ENCODE measurements around the gene USP30. TPM values are rescaled to one million over a fixed set of nuclear protein-coding genes. Genes with fewer than 3 reads are reported as not detected.

USP30 gene
- total and polyA plus RNA-seq, 12 donors, result 9.3 to 36.1 (median 23.8) TPM

GRCh38 chr12:109064143-109064542, 11.8 kb downstream of the USP30 start:
- peaks cover 0 to 32% of the 10 kb centered on the region in 2 donors for H3K36me3 ChIP-seq (replicated peaks in 1 of 2)
- 89 to 97% (median 96%) methylated on average over 2 to 3 of the region's 3 CpGs for whole genome bisulfite sequencing, 4 donors
- no peaks in the 10 kb centered on the region for H3K9me3 ChIP-seq (replicated peaks in 1 of 3)
- no peak for DNase-seq
- intact Hi-C loops (cut with DNase I), result no loop called here
- no peaks in the 10 kb centered on the region for H3K27me3 ChIP-seq
- TF ChIP-seq POLR2A (IDR thresholded peaks at IDR 0.05) (no peak), CTCF (IDR thresholded peaks at IDR 0.05) (no peak)
- H3K4me3 ChIP-seq, result no peak overlapping the region
- no peaks in the 10 kb centered on the region for H3K4me1 ChIP-seq (replicated peaks in 1 of 2)
- H3K27ac ChIP-seq, result no peak overlapping the region

GRCh38 chr12:109065154-109065852, 12.9 kb downstream of the USP30 start:
- intact Hi-C loops (cut with DNase I), result no loop called here
- Histone ChIP-seq H3K4me3 (no peak overlapping the region), H3K9me3 (replicated peaks in 1 of 3) (no peaks in the 10 kb centered on the region), H3K4me1 (replicated peaks in 1 of 2) (no peaks in the 10 kb centered on the region), H3K27me3 (no peaks in the 10 kb centered on the region), H3K36me3 (replicated peaks in 1 of 2) (peaks cover 0 to 30% of the 10 kb centered on the region in 2 donors), H3K27ac (no peak overlapping the region)
- WGBS, 4 donors, result 87 to 93% (median 92%) methylated on average over 5 of the region's 5 CpGs
- no peak for TF ChIP-seq CTCF (IDR thresholded peaks at IDR 0.05)
- no peak for TF ChIP-seq POLR2A (IDR thresholded peaks at IDR 0.05)
- DNase-seq, result no peak

GRCh38 chr12:109065853-109066193, 13.4 kb downstream of the USP30 start:
- DNase-seq, result no peak
- Histone ChIP-seq H3K27ac (no peak overlapping the region), H3K9me3 (replicated peaks in 1 of 3) (no peaks in the 10 kb centered on the region), H3K27me3 (no peaks in the 10 kb centered on the region), H3K36me3 (replicated peaks in 1 of 2) (peaks cover 0 to 34% of the 10 kb centered on the region in 2 donors), H3K4me1 (replicated peaks in 1 of 2) (no peaks in the 10 kb centered on the region), H3K4me3 (no peak overlapping the region)
- intact Hi-C loops (cut with DNase I), result no loop called here
- TF ChIP-seq POLR2A (IDR thresholded peaks at IDR 0.05) (no peak), CTCF (IDR thresholded peaks at IDR 0.05) (no peak)
- WGBS, 4 donors, result 75 to 100% (median 84%) methylated on average over 1 of the region's 1 CpG

GRCh38 chr12:109069307-109070271, 17.2 kb downstream of the USP30 start:
- Histone ChIP-seq H3K4me3 (no peak overlapping the region), H3K27me3 (no peaks in the 10 kb centered on the region), H3K27ac (no peak overlapping the region), H3K36me3 (replicated peaks in 1 of 2) (peaks cover 0 to 62% of the 10 kb centered on the region in 2 donors), H3K4me1 (replicated peaks in 1 of 2) (no peaks in the 10 kb centered on the region), H3K9me3 (replicated peaks in 1 of 3) (no peaks in the 10 kb centered on the region)
- WGBS, 4 donors, result 87 to 91% (median 90%) methylated on average over 16 to 17 of the region's 17 CpGs
- intact Hi-C loops (cut with DNase I), result no loop called here
- TF ChIP-seq CTCF (IDR thresholded peaks at IDR 0.05), result no peak
- no peak for TF ChIP-seq POLR2A (IDR thresholded peaks at IDR 0.05)
- DNase-seq, result no peak

Measured in adrenal gland (tissue), 12 donors.